ENCODE data around the gene SLX4IP.

SLX4IP gene

GRCh38 chr20:10423735-10424134 is 11.4 kb upstream of the SLX4IP start:
- no peak overlapping the region for H4K91ac ChIP-seq (ENCODE audit: low read length)
- no peaks in the 10 kb centered on the region for H3K9me3 ChIP-seq (ENCODE audit: control insufficient read depth, low read length)
- H2BK120ac ChIP-seq (ENCODE audit: low read depth, low read length), result no peak overlapping the region
- H3K4me1 ChIP-seq (ENCODE audit: control insufficient read depth, insufficient read depth, low read depth, low read length), result peaks cover 1% of the 10 kb centered on the region
- H3K36me3 ChIP-seq (ENCODE audit: control insufficient read depth in 1 of 2, insufficient read depth in 2 of 2, low read depth in 1 of 2, low read length in 2 of 2), result peaks cover 4 to 23% of the 10 kb centered on the region in 2 experiments
- no peak overlapping the region for H3K18ac ChIP-seq (ENCODE audit: low read depth in 1 of 2, low read length in 2 of 2)
- H2AFZ ChIP-seq (ENCODE audit: low read depth, low read length), result no peak overlapping the region
- H3K4me2 ChIP-seq (ENCODE audit: low read length, poor library complexity, severe bottlenecking), result no peak overlapping the region
- no peak overlapping the region for H3K23ac ChIP-seq (ENCODE audit: low read length in 2 of 2)
- no peak overlapping the region for H3K4me3 ChIP-seq (ENCODE audit: insufficient read depth in 1 of 2, low read depth in 1 of 2, low read length in 2 of 2)
- no peak overlapping the region for H2AK5ac ChIP-seq (ENCODE audit: low read length, severe bottlenecking)
- no CpG with 5 or more reads among the region's 2 CpGs for WGBS
- H3K14ac ChIP-seq (ENCODE audit: low read length in 2 of 2), result no peak overlapping the region
- no peak overlapping the region for H2BK15ac ChIP-seq (ENCODE audit: low read depth, poor library complexity, severe bottlenecking)
- no peak overlapping the region for H2BK12ac ChIP-seq (ENCODE audit: low read length in 2 of 2)
- H3K4ac ChIP-seq (ENCODE audit: low read depth in 1 of 2, low read length in 2 of 2), result no peak overlapping the region
- no peak overlapping the region for H2BK5ac ChIP-seq (ENCODE audit: low read depth, low read length, poor library complexity, severe bottlenecking)
- peaks cover 19% of the 10 kb centered on the region for H3K79me1 ChIP-seq (replicated peaks; ENCODE audit: low read length, poor library complexity, severe bottlenecking)
- H3K27ac ChIP-seq (ENCODE audit: low read length, poor library complexity, severe bottlenecking), result no peak overlapping the region
- DNase-seq, result no peak
- no peak overlapping the region for H4K8ac ChIP-seq (ENCODE audit: low read length)
- H3K9ac ChIP-seq (ENCODE audit: low read length), result no peak overlapping the region
- no peaks in the 10 kb centered on the region for H3K27me3 ChIP-seq (ENCODE audit: control insufficient read depth in 1 of 2, insufficient read depth in 1 of 2, low read length in 2 of 2)

DNA sequence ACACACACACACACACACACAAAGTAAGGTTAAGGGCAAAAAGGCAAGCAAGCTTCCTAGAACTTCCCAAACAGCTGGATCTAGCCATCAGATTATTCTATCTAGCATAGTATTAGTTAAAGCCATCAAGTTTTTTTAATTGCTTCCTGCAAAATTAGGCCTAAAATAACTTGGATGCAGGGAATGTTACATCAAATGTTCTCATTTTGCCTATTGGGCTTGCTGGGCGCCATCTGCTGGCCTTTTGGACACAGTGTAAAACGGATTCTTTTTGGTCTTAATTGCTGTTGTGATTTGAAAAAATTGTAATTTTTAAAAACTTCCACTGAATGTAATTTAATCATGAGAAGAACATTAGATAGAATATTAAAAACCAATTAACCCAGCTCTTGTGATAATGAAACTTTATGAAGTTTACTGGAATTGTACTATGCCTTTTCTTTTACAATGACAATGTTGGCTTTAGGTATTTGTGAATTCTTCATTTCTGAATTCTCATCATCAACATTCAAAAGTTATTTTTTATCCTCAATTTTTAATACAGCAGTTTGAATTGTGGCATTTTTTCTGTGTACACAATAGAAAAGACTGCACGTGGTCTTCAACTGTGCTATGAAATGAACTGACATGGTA is 7.9 kb upstream of the SLX4IP start:
- no peak overlapping the region for H2BK120ac ChIP-seq (ENCODE audit: low read depth, low read length)
- H3K79me1 ChIP-seq (replicated peaks; ENCODE audit: low read length, poor library complexity, severe bottlenecking), result peaks cover 25% of the 10 kb centered on the region
- no peak overlapping the region for H4K91ac ChIP-seq (ENCODE audit: low read length)
- no peak overlapping the region for H2BK5ac ChIP-seq (ENCODE audit: low read depth, low read length, poor library complexity, severe bottlenecking)
- no peak overlapping the region for H2AK5ac ChIP-seq (ENCODE audit: low read length, severe bottlenecking)
- H2BK12ac ChIP-seq (ENCODE audit: low read length in 2 of 2), result no peak overlapping the region
- DNase-seq, result peak; percentile 80
- H3K4me1 ChIP-seq (ENCODE audit: control insufficient read depth, insufficient read depth, low read depth, low read length), result peaks cover 1% of the 10 kb centered on the region
- no peak overlapping the region for H3K27ac ChIP-seq (ENCODE audit: low read length, poor library complexity, severe bottlenecking)
- no peak overlapping the region for H4K8ac ChIP-seq (ENCODE audit: low read length)
- no peak overlapping the region for H2AFZ ChIP-seq (ENCODE audit: low read depth, low read length)
- H3K9me3 ChIP-seq (ENCODE audit: control insufficient read depth, low read length), result no peaks in the 10 kb centered on the region
- H3K23ac ChIP-seq (ENCODE audit: low read length in 2 of 2), result no peak overlapping the region
- H3K18ac ChIP-seq (ENCODE audit: low read depth in 1 of 2, low read length in 2 of 2), result no peak overlapping the region
- no peaks in the 10 kb centered on the region for H3K27me3 ChIP-seq (ENCODE audit: control insufficient read depth in 1 of 2, insufficient read depth in 1 of 2, low read length in 2 of 2)
- no peak overlapping the region for H2BK15ac ChIP-seq (ENCODE audit: low read depth, poor library complexity, severe bottlenecking)
- H3K14ac ChIP-seq (ENCODE audit: low read length in 2 of 2), result no peak overlapping the region
- H3K4me2 ChIP-seq (ENCODE audit: low read length, poor library complexity, severe bottlenecking), result no peak overlapping the region
- H3K36me3 ChIP-seq (ENCODE audit: control insufficient read depth in 1 of 2, insufficient read depth in 2 of 2, low read depth in 1 of 2, low read length in 2 of 2), result peaks cover 4 to 6% of the 10 kb centered on the region in 2 experiments
- no peak overlapping the region for H3K4me3 ChIP-seq (ENCODE audit: insufficient read depth in 1 of 2, low read depth in 1 of 2, low read length in 2 of 2)
- WGBS, result 56% methylated on average over 2 of the region's 3 CpGs
- peak overlapping the region; percentile 9 for H3K9ac ChIP-seq (ENCODE audit: low read length)
- no peak overlapping the region for H3K4ac ChIP-seq (ENCODE audit: low read depth in 1 of 2, low read length in 2 of 2)

- Histone ChIP-seq H3K14ac (ENCODE audit: low read length in 2 of 2) (no peak overlapping the region), H3K27me3 (ENCODE audit: control insufficient read depth in 1 of 2, insufficient read depth in 1 of 2, low read length in 2 of 2) (no peaks in the 10 kb centered on the region), H3K36me3 (ENCODE audit: control insufficient read depth in 1 of 2, insufficient read depth in 2 of 2, low read depth in 1 of 2, low read length in 2 of 2) (peaks cover 4% of the 10 kb centered on the region in 2 experiments), H4K8ac (ENCODE audit: low read length) (no peak overlapping the region), H2BK5ac (ENCODE audit: low read depth, low read length, poor library complexity, severe bottlenecking) (no peak overlapping the region), H2AFZ (ENCODE audit: low read depth, low read length) (no peak overlapping the region), H3K4ac (ENCODE audit: low read depth in 1 of 2, low read length in 2 of 2) (no peak overlapping the region), H3K23ac (ENCODE audit: low read length in 2 of 2) (no peak overlapping the region), H4K91ac (ENCODE audit: low read length) (no peak overlapping the region), H2BK120ac (ENCODE audit: low read depth, low read length) (no peak overlapping the region), H3K18ac (ENCODE audit: low read depth in 1 of 2, low read length in 2 of 2) (no peak overlapping the region), H3K4me1 (ENCODE audit: control insufficient read depth, insufficient read depth, low read depth, low read length) (peaks cover 3% of the 10 kb centered on the region), H3K4me3 (ENCODE audit: insufficient read depth in 1 of 2, low read depth in 1 of 2, low read length in 2 of 2) (no peak overlapping the region), H2BK12ac (ENCODE audit: low read length in 2 of 2) (no peak overlapping the region), H3K27ac (ENCODE audit: low read length, poor library complexity, severe bottlenecking) (no peak overlapping the region), H2AK5ac (ENCODE audit: low read length, severe bottlenecking) (no peak overlapping the region), H3K9me3 (ENCODE audit: control insufficient read depth, low read length) (no peaks in the 10 kb centered on the region), H3K79me1 (replicated peaks; ENCODE audit: low read length, poor library complexity, severe bottlenecking) (peaks cover 25% of the 10 kb centered on the region), H3K4me2 (ENCODE audit: low read length, poor library complexity, severe bottlenecking) (no peak overlapping the region), H3K9ac (ENCODE audit: low read length) (no peak overlapping the region), H2BK15ac (ENCODE audit: low read depth, poor library complexity, severe bottlenecking) (no peak overlapping the region)
- no peak for DNase-seq
These were observed 7.1 kb upstream of the SLX4IP start for GRCh38 chr20:10428008-10428407.

DNA sequence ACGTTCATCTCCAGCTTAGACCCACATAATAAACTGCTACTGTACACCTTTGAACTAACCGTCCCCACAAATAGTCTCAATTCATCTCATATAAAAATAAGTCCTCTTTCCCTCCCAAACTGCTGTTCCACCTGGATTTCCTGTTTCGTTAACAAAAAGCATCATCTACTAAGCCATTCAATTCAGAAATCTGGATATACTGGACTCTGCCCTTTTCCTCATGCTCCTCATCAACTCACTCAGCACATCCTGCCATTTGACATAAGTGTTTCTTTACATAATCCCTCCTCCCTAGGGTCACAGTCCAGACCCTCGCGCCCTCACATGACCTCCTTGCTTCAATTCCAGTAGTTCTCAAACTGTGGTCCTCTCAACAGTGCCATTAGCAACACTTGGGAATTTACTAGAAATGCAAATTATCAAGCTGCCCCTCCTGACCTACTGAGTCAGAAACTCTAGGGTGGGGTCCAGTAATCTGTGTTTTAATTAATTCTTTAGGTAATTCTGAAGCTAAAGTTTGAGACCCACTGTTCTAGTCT is 5.6 kb upstream of the SLX4IP start:
- Histone ChIP-seq H3K9ac (ENCODE audit: low read length) (peak overlapping the region; percentile 28), H2BK15ac (ENCODE audit: low read depth, poor library complexity, severe bottlenecking) (no peak overlapping the region), H3K36me3 (ENCODE audit: control insufficient read depth in 1 of 2, insufficient read depth in 2 of 2, low read depth in 1 of 2, low read length in 2 of 2) (peaks cover 4% of the 10 kb centered on the region in 2 experiments), H3K27ac (ENCODE audit: low read length, poor library complexity, severe bottlenecking) (no peak overlapping the region), H3K14ac (ENCODE audit: low read length in 2 of 2) (no peak overlapping the region), H2BK120ac (ENCODE audit: low read depth, low read length) (no peak overlapping the region), H3K4me2 (ENCODE audit: low read length, poor library complexity, severe bottlenecking) (no peak overlapping the region), H3K4ac (ENCODE audit: low read depth in 1 of 2, low read length in 2 of 2) (no peak overlapping the region), H3K9me3 (ENCODE audit: control insufficient read depth, low read length) (no peaks in the 10 kb centered on the region), H3K23ac (ENCODE audit: low read length in 2 of 2) (no peak overlapping the region), H2BK12ac (ENCODE audit: low read length in 2 of 2) (no peak overlapping the region), H2BK5ac (ENCODE audit: low read depth, low read length, poor library complexity, severe bottlenecking) (no peak overlapping the region), H3K4me1 (ENCODE audit: control insufficient read depth, insufficient read depth, low read depth, low read length) (peaks cover 4% of the 10 kb centered on the region), H2AFZ (ENCODE audit: low read depth, low read length) (no peak overlapping the region), H3K18ac (ENCODE audit: low read depth in 1 of 2, low read length in 2 of 2) (no peak overlapping the region), H2AK5ac (ENCODE audit: low read length, severe bottlenecking) (no peak overlapping the region), H3K4me3 (ENCODE audit: insufficient read depth in 1 of 2, low read depth in 1 of 2, low read length in 2 of 2) (no peak overlapping the region), H4K8ac (ENCODE audit: low read length) (no peak overlapping the region), H4K91ac (ENCODE audit: low read length) (no peak overlapping the region), H3K79me1 (replicated peaks; ENCODE audit: low read length, poor library complexity, severe bottlenecking) (peaks cover 30% of the 10 kb centered on the region), H3K27me3 (ENCODE audit: control insufficient read depth in 1 of 2, insufficient read depth in 1 of 2, low read length in 2 of 2) (no peaks in the 10 kb centered on the region)
- WGBS, result 95% methylated on average over 5 of the region's 5 CpGs
- DNase-seq, result no peak
